Sigmoid colon (tissue), 7 donors: Measurements from ENCODE around the gene PRIM1. TPM values are rescaled to one million over a fixed set of nuclear protein-coding genes. Genes with fewer than 3 reads are reported as not detected.
"Not testable (repeated sequence)": the region's sequence is repeated elsewhere in the genome, so short reads cannot be mapped to it uniquely, and the experiment has no call there.

Source experiments
- DNase-seq: peaks from one replicate; pipeline ENCODE4 v3.0.0-alpha.2; 2019
- H3K27ac ChIP-seq, 4 donors: fragments of 200-600 bp; sonication (generic); one replicate each; pipeline ENCODE4 v1.5.1; 2016 to 2019; ENCODE audit warnings: mild to moderate bottlenecking in 1 of 4
- H3K27me3 ChIP-seq, 3 donors: fragments of 200-600 bp; sonication (generic); one replicate each; pipeline ENCODE4 v1.5.1; 2019; ENCODE audit warnings: mild to moderate bottlenecking in 1 of 3
- H3K36me3 ChIP-seq, 4 donors: fragments of 200-600 bp; sonication (generic); one replicate each; pipeline ENCODE4 v1.5.1; 2016 to 2019
- H3K4me1 ChIP-seq, 4 donors: fragments of 200-600 bp; sonication (generic); one replicate each; pipeline ENCODE4 v1.5.1; 2017 to 2019
- H3K4me3 ChIP-seq, 4 donors: fragments of 200-600 bp; sonication (generic); one replicate each; pipeline ENCODE4 v1.5.1; 2017 to 2019; ENCODE audit warnings: mild to moderate bottlenecking in 2 of 4, moderate library complexity in 1 of 4
- H3K9me3 ChIP-seq, 4 donors: fragments of 200-600 bp in 3 of 4; sonication (generic) in 3 of 4; one replicate each; pipeline versions ENCODE4 v1.5.1 to v1.6.1; 2013 to 2019
- CTCF ChIP-seq, 4 experiments: fragments of 450-650 bp in 3 of 4; fragments of 200-600 bp in 1 of 4; IDR thresholded peaks; one replicate each; pipeline ENCODE4 v1.5.1; 2016 to 2019; ENCODE audit warnings: antibody characterized with exemption in 4 of 4, mild to moderate bottlenecking in 3 of 4, moderate library complexity in 2 of 4
- EP300 ChIP-seq, 4 donors: sonication (generic); formaldehyde crosslinking; IDR thresholded peaks; one replicate each; pipeline ENCODE4 v1.6.1; 2017; ENCODE audit warnings: antibody characterized with exemption in 4 of 4
- POLR2A ChIP-seq, 2 donors: fragments of 450-650 bp; IDR thresholded peaks; one replicate each; pipeline ENCODE4 v1.6.1; 2016; ENCODE audit warnings: antibody characterized with exemption in 2 of 2, mild to moderate bottlenecking in 2 of 2, moderate library complexity in 2 of 2
- POLR2AphosphoS5 ChIP-seq, 4 donors: sonication (generic); formaldehyde crosslinking; IDR thresholded peaks; one replicate each; pipeline ENCODE4 v1.6.1; 2017; ENCODE audit warnings: antibody characterized with exemption in 4 of 4
- WGBS, 2 donors: extraction: QIAGEN DNeasy Blood & Tissue Kit; methylation state at CpG; one replicate each; pipeline ENCODE4 v1.1.7; 2013; 5-methylcytosine and 5-hydroxymethylcytosine counted together
- intact Hi-C: fragments of 100-400 bp; cut with DNase I; formaldehyde crosslinking; loops from one replicate; pipeline ENCODE4 v1.15.1; 2023
- polyA plus RNA-seq, 3 donors: library from polyadenylated mRNA; stranded (reverse); fragments of 200-250 nt; gene quantifications; one replicate each; pipeline ENCODE4 v1.2.3, GENCODE V29; 2013
- total RNA-seq, 4 donors: library from RNA; depleted of rRNA; stranded (reverse); fragments of >200 nt; gene quantifications; one replicate each; pipeline ENCODE4 v1.1.0, GENCODE V29; 2016
- donor health status: healthy with polysubstance abuse.
- donor health status: Bipolar disorder and iron deficiency.
- donor health status: healthy.

PRIM1 gene
- total and polyA plus RNA-seq, 7 donors, result 2.4 to 11.0 (median 5.8) TPM

GRCh38 chr12:56760460-56760859 is 8.3 kb upstream of the PRIM1 start:
- H3K4me3 ChIP-seq, result no peak overlapping the region

DNA sequence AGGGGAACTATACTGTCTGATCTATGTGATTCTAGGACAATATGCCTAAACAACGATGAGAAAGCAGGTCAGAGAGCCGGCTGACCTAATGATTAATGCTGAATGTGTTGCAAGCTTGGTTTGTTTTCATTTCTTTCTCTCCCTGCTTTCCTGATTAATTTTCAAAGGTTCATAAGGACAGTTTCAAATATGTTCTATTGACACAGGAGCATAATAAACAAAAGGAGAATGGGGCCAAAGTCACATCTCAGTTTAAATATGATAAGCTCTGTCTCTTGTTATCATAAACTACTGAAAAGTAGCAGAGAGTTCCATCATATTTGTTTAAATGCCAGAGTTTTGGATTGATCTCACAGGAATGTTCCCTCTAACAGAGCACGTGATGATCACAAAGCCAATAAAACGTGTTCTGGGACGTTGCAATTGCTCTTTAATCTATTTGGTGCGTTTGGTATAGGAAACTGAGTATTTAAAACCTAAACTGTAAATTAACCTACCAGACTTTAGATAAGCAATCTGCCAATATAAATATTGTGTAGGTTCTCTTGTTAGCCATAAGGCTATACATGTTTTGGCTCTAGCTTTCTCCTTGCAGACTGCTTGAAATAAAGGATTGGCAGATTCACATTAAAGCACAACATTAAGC is 7.3 kb upstream of the PRIM1 start:
- WGBS, 2 donors, result 18 to 61% methylated on average over 6 of the region's 6 CpGs
- H3K4me3 ChIP-seq, result no peak overlapping the region
- peaks cover 0 to 5% (median 2%) of the 10 kb centered on the region in 4 donors for H3K4me1 ChIP-seq
- no peak for DNase-seq
- H3K27ac ChIP-seq, result no peak overlapping the region
- H3K9me3 ChIP-seq, result no peaks in the 10 kb centered on the region
- intact Hi-C loops, result loop anchor here (5.0 kb wide), 1 partner anchor 303 kb away; no protein-coding TSS in a partner anchor
- TF ChIP-seq CTCF (IDR thresholded peaks at IDR 0.05) (no peak), POLR2AphosphoS5 (IDR thresholded peaks at IDR 0.05) (no peak), POLR2A (IDR thresholded peaks at IDR 0.05) (no peak), EP300 (IDR thresholded peaks at IDR 0.05) (no peak)
- no peaks in the 10 kb centered on the region for H3K27me3 ChIP-seq
- H3K36me3 ChIP-seq, result no peaks in the 10 kb centered on the region

More at GRCh38 chr12:56760460-56760859, 8.3 kb upstream of the PRIM1 start:
- H3K27me3 ChIP-seq, result no peaks in the 10 kb centered on the region
- peaks cover 0 to 16% (median 10%) of the 10 kb centered on the region in 4 donors for H3K4me1 ChIP-seq
- H3K36me3 ChIP-seq, result no peaks in the 10 kb centered on the region
- WGBS, 2 donors, result 81 to 89% methylated on average over 7 of the region's 7 CpGs
- intact Hi-C loops, result no loop called here
- no peak overlapping the region for H3K27ac ChIP-seq
- DNase-seq, result no peak
- no peaks in the 10 kb centered on the region for H3K9me3 ChIP-seq
- no peak for TF ChIP-seq EP300 (IDR thresholded peaks at IDR 0.05)
- TF ChIP-seq POLR2A (IDR thresholded peaks at IDR 0.05), result no peak
- TF ChIP-seq CTCF (IDR thresholded peaks at IDR 0.05), result no peak
- TF ChIP-seq POLR2AphosphoS5 (IDR thresholded peaks at IDR 0.05), result no peak

GRCh38 chr12:56758728-56759262 is 6.7 kb upstream of the PRIM1 start:
- Histone ChIP-seq H3K9me3 (no peaks in the 10 kb centered on the region), H3K4me1 (peaks cover 0 to 5% (median 2%) of the 10 kb centered on the region in 4 donors), H3K27me3 (no peaks in the 10 kb centered on the region), H3K27ac (no peak overlapping the region), H3K36me3 (no peaks in the 10 kb centered on the region), H3K4me3 (no peak overlapping the region)
- intact Hi-C loops, result loop anchor here (5.0 kb wide), 1 partner anchor 304 kb away; no protein-coding TSS in a partner anchor
- no peak for TF ChIP-seq EP300 (IDR thresholded peaks at IDR 0.05)
- TF ChIP-seq POLR2AphosphoS5 (IDR thresholded peaks at IDR 0.05), result no peak
- TF ChIP-seq POLR2A (IDR thresholded peaks at IDR 0.05), result no peak
- WGBS, 2 donors, result 89 to 91% methylated on average over 3 of the region's 3 CpGs
- no peak for DNase-seq

DNA sequence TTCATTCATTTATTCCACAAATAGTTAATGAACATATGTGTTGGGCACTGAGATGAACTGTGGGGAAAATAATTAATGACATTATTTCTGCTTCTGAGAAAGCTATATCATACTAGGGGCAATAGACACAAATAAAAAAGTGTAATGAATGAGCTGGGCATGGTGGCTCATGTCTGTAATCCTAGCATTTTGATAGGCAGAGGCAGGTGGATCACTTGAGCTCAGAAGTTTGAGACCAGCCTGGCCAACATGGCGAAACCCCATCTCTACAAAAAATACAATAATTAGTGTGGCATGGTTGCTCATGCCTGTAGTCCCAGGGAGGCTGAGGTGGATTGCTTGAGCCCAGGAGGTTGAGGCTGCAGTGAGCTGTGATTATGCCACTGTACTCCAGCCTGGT is 5.8 kb upstream of the PRIM1 start:
- intact Hi-C loops, result loop anchor here (1.0 to 5.0 kb wide), 2 partner anchors 229 to 304 kb away; no protein-coding TSS in a partner anchor
- not testable (repeated sequence) for H3K4me1 ChIP-seq

GRCh38 chr12:56753566-56753965 is 1.4 kb upstream of the PRIM1 start:
- WGBS, 2 donors, result 96 to 98% methylated on average over 1 of the region's 1 CpG
- Histone ChIP-seq H3K27me3 (no peaks in the 10 kb centered on the region), H3K36me3 (no peaks in the 10 kb centered on the region), H3K4me1 (peaks cover 0 to 12% (median 8%) of the 10 kb centered on the region in 4 donors), H3K9me3 (no peaks in the 10 kb centered on the region), H3K27ac (no peak overlapping the region), H3K4me3 (no peak overlapping the region)
- TF ChIP-seq EP300 (IDR thresholded peaks at IDR 0.05), result no peak
- no peak for TF ChIP-seq POLR2A (IDR thresholded peaks at IDR 0.05)
- no peak for TF ChIP-seq POLR2AphosphoS5 (IDR thresholded peaks at IDR 0.05)
- intact Hi-C loops, result no loop called here
- no peak for DNase-seq

More for the DNA sequence above, 5.8 kb upstream of the PRIM1 start:
- DNase-seq, H3K27ac ChIP-seq, H3K27me3 ChIP-seq, H3K9me3 ChIP-seq, H3K4me3 ChIP-seq, H3K36me3 ChIP-seq: not testable (repeated sequence)
- 95 to 98% methylated on average over 1 of the region's 1 CpG for WGBS, 2 donors

GRCh38 chr12:56750596-56750995 is 1.5 kb downstream of the PRIM1 start:
- H3K27me3 ChIP-seq, intact Hi-C loops, H3K9me3 ChIP-seq, H3K27ac ChIP-seq, DNase-seq, H3K4me1 ChIP-seq, H3K4me3 ChIP-seq: not testable (repeated sequence)
- WGBS, 2 donors, result 80 to 84% methylated on average over 13 of the region's 13 CpGs
- peaks cover 0 to 13% (median 0%) of the 10 kb centered on the region in 4 donors for H3K36me3 ChIP-seq
